Naive B cell (primary cell): ENCODE results near the gene PDE6A. TPM values are rescaled to one million over a fixed set of nuclear protein-coding genes. Genes with fewer than 3 reads are reported as not detected.
"Not testable (repeated sequence)": the region's sequence is repeated elsewhere in the genome, so short reads cannot be mapped to it uniquely, and the experiment has no call there.

Experiments used
- ATAC-seq, 2 donors: fragments of 150-1000 bp; cut with Tn5 transposase; 2 replicates each; pipeline ENCODE4 v1.10.0; 2021; ENCODE audit warnings: low read depth in 2 of 2, mild to moderate bottlenecking in 2 of 2, moderate library complexity in 2 of 2
- DNase-seq: peaks from one replicate; pipeline ENCODE4 v3.0.0; 2022
- H3K27ac Mint-ChIP-seq, 6 donors: one replicate each; pipeline ENCODE4 v1.8.0; 2020 to 2022; ENCODE audit warnings: mild to moderate bottlenecking in 6 of 6, mixed read lengths in 6 of 6, moderate library complexity in 5 of 6, inconsistent platforms in 2 of 6
- H3K27me3 Mint-ChIP-seq, 3 donors: one replicate each; pipeline ENCODE4 v1.8.0; 2021 to 2022; ENCODE audit warnings: mixed read lengths in 3 of 3, mild to moderate bottlenecking in 1 of 3
- H3K36me3 Mint-ChIP-seq, 2 donors: one replicate each; pipeline ENCODE4 v1.8.0; 2020 to 2022; ENCODE audit warnings: mixed read lengths in 2 of 2, inconsistent platforms in 1 of 2, mild to moderate bottlenecking in 1 of 2
- H3K4me1 Mint-ChIP-seq, 3 donors: one replicate each; pipeline ENCODE4 v1.8.0; 2020 to 2022; ENCODE audit warnings: mixed read lengths in 3 of 3, inconsistent platforms in 1 of 3, mild to moderate bottlenecking in 1 of 3, moderate library complexity in 1 of 3
- H3K4me3 Mint-ChIP-seq, 8 donors: one replicate each; pipeline ENCODE4 v1.8.0; 2020 to 2022; ENCODE audit warnings: mild to moderate bottlenecking in 8 of 8, mixed read lengths in 8 of 8, moderate library complexity in 8 of 8, inconsistent platforms in 2 of 8
- H3K9me3 Mint-ChIP-seq, 7 donors: one replicate each; pipeline ENCODE4 v1.8.0; 2020 to 2022; ENCODE audit warnings: mixed read lengths in 7 of 7, mild to moderate bottlenecking in 5 of 7, inconsistent platforms in 2 of 7, moderate library complexity in 1 of 7
- polyA plus RNA-seq, 6 donors: library from polyadenylated mRNA; unstranded; fragments of 300-500 nt; fragmentation: Illumina TruSeq; gene quantifications; one replicate each; pipeline ENCODE4 v1.2.3, GENCODE V29; 2021; ENCODE audit warnings: low read depth in 6 of 6

PDE6A gene
- polyA plus RNA-seq, 6 donors from 2014 or later = not detected

DNA sequence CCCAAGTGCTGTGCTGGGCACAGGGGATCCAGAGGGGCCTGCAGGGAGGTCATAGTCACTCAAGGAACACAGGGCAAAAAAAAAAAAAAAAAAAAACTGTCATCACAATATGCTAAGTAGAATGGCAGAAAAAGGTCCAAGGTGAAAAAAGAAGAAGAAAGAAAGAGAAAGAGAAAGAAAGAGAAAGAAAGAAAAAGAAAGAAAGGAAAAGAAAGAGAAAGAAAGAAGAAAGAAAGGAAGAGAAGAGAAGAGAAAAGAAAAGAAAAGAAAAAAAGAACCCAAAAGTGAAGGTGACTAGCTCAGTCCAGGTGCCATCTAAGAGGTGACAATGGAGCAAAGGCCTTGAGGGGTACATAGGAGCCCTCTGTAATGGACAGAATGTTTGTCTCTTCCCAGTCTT is 73.9 kb downstream of the PDE6A start:
- Mint-ChIP-seq H3K27ac (peak overlapping the region in 1 of 6 donors; percentile 26), H3K27me3 (peaks cover 0 to 6% (median 0%) of the 10 kb centered on the region in 3 donors), H3K9me3 (no peaks in the 10 kb centered on the region), H3K36me3 (no peaks in the 10 kb centered on the region), H3K4me1 (no peaks in the 10 kb centered on the region), H3K4me3 (no peak overlapping the region)
- no peak for DNase-seq
- ATAC-seq = no peak

GRCh38 chr5:149870232-149870631 is 74.4 kb downstream of the PDE6A start:
- Mint-ChIP-seq H3K27me3 (peaks cover 0 to 6% (median 0%) of the 10 kb centered on the region in 3 donors), H3K4me3 (no peak overlapping the region), H3K9me3 (no peaks in the 10 kb centered on the region), H3K4me1 (no peaks in the 10 kb centered on the region), H3K36me3 (no peaks in the 10 kb centered on the region), H3K27ac (no peak overlapping the region)
- ATAC-seq (no peak), DNase-seq (no peak)

DNA sequence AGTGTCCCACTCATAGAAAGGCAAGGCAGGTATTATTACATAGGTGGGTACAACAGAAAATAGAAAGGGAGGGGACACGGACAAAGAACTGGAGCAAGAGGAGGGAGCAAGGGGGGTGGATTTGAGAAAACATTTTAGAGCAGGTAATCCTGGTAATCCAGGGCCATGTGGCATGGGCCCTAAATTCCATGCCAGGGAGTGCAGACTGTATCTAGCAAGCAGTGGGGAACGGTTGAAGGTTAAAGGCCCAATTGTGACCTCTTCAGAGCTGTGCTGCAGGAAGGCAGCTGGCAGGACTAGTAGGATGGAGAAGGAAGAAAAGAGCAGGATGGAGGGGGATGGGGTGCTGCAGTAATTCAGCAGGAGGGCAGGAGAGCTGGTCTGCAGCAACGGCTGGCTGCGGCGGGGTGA is 75.2 kb downstream of the PDE6A start:
- DNase-seq (no peak), ATAC-seq (no peak)
- Mint-ChIP-seq H3K4me3 (no peak overlapping the region), H3K27me3 (peaks cover 0 to 6% (median 0%) of the 10 kb centered on the region in 3 donors), H3K27ac (no peak overlapping the region), H3K4me1 (no peaks in the 10 kb centered on the region), H3K9me3 (no peaks in the 10 kb centered on the region), H3K36me3 (no peaks in the 10 kb centered on the region)

DNA sequence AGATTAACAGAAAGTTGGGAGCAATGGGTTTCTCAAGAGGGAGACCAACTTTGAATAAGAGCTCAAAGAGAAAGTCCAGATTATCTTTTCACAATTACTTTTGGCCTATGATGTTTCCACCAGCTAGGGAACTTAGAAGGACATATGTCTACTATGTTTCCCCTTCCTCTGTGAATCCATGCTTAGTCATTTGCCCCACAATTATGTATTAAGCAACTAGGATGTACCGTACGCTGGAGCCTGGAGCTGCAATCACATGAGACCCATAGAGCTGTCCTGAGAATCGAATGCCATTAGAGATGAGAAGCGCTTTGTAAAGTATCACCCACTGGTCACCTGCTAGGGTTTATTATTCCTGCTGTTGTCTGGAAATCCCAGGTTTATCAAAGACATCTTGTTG is 78.8 kb downstream of the PDE6A start:
- Mint-ChIP-seq H3K4me1 (peaks cover 4 to 6% (median 5%) of the 10 kb centered on the region in 3 donors), H3K27ac (peak overlapping the region in 1 of 6 donors; percentile 77), H3K27me3 (no peaks in the 10 kb centered on the region), H3K4me3 (no peak overlapping the region), H3K9me3 (no peaks in the 10 kb centered on the region), H3K36me3 (no peaks in the 10 kb centered on the region)
- DNase-seq (no peak), ATAC-seq (no peak)

GRCh38 chr5:149863830-149864229 is 80.8 kb downstream of the PDE6A start:
- Mint-ChIP-seq H3K4me1 (peaks cover 6 to 14% (median 8%) of the 10 kb centered on the region in 3 donors), H3K27me3 (no peaks in the 10 kb centered on the region), H3K4me3 (peak overlapping the region in 1 of 8 donors; percentile 56), H3K27ac (no peak overlapping the region), H3K36me3 (no peaks in the 10 kb centered on the region), H3K9me3 (no peaks in the 10 kb centered on the region)
- DNase-seq = no peak
- no peak for ATAC-seq

DNA sequence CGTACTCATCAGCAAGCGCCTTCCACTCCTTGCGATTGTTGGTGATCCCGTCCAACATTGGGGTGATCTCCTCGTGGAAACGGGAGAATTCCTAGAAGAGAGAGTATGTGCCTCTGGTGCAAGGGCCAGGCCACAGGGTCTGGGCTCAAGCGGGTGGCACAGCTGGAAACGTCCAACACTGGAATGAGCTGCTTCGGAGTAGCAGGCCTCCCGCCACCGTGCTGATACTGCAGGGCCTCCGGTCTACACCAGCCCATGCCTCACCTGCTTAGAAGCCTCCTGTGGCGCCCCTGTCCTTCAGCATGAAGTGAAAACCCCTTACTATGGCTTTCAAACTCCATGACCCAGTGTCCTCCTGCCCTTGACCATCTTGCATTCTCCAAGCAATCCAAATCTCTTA is 81.4 kb downstream of the PDE6A start:
- ATAC-seq (no peak), DNase-seq (no peak)
- peaks cover 6 to 14% (median 8%) of the 10 kb centered on the region in 3 donors for H3K4me1 Mint-ChIP-seq
- no peaks in the 10 kb centered on the region for H3K27me3 Mint-ChIP-seq
- no peak overlapping the region for H3K4me3 Mint-ChIP-seq
- no peaks in the 10 kb centered on the region for H3K9me3 Mint-ChIP-seq
- no peaks in the 10 kb centered on the region for H3K36me3 Mint-ChIP-seq
- H3K27ac Mint-ChIP-seq = peak overlapping the region in 1 of 6 donors; percentile 89

DNA sequence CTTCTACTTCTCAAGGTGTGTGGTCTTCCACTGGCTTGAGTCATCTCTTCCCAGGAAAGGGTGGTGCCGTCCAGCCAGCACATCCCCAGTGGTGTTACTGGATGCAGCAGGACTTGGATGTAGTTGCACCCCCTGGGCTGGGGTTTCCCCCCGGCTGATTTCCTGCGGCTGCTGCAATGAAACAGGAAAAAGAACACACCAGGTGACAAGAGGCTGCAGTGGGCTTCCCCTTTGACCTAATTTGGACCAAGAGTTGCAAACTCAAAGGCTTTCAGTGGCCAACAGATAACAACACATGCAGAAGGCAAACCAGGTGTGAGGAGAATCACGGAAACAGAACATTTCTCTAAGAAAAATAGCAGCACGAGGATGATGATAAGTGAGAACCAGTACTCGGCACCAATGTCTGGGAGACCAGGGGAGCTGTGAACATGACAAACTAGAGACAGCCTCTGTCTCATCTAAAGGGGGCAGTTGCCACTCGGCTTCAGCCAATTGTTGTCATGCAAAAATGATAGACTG is 83.7 kb downstream of the PDE6A start:
- Mint-ChIP-seq H3K9me3 (no peaks in the 10 kb centered on the region), H3K4me3 (peak overlapping the region in 1 of 8 donors; percentile 54), H3K36me3 (no peaks in the 10 kb centered on the region), H3K27ac (peak overlapping the region in 3 of 6 donors; percentile 7 to 71 (median 69)), H3K4me1 (peaks cover 6 to 14% (median 8%) of the 10 kb centered on the region in 3 donors), H3K27me3 (no peaks in the 10 kb centered on the region)
- DNase-seq (no peak), ATAC-seq (peak; percentile 46 to 76)

- DNase-seq = no peak
- Mint-ChIP-seq H3K27ac (peak overlapping the region in 2 of 6 donors; percentile 16 to 63), H3K9me3 (no peaks in the 10 kb centered on the region), H3K27me3 (no peaks in the 10 kb centered on the region), H3K4me3 (no peak overlapping the region), H3K36me3 (no peaks in the 10 kb centered on the region), H3K4me1 (peaks cover 6 to 14% (median 8%) of the 10 kb centered on the region in 3 donors)
- no peak for ATAC-seq
These were observed 84.8 kb downstream of the PDE6A start for GRCh38 chr5:149859746-149860145.

GRCh38 chr5:149858481-149858880 is 86.1 kb downstream of the PDE6A start:
- peaks cover 6 to 14% (median 8%) of the 10 kb centered on the region in 3 donors for H3K4me1 Mint-ChIP-seq
- H3K27me3 Mint-ChIP-seq, DNase-seq, H3K27ac Mint-ChIP-seq, ATAC-seq, H3K4me3 Mint-ChIP-seq, H3K9me3 Mint-ChIP-seq, H3K36me3 Mint-ChIP-seq: not testable (repeated sequence)

DNA sequence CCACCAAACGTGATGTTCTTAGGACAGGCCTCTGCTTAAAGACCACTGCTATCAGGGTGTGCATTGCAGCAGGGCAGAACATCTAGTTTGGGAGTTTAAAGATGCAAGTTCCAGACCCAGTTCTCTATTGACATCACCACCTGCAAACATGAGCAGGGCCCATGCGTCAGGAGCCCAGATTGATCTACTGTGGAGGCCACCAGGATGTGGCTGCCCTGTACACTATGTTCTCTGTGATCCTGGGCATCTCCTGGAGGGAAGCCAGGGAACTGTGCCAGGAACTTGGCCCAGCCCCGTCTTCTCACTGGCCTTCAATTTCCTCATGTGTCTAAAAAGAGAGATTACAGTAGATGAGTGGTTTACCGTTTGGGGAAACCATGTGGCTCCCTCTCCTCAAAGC is 87.1 kb downstream of the PDE6A start:
- peaks cover 6 to 14% (median 8%) of the 10 kb centered on the region in 3 donors for H3K4me1 Mint-ChIP-seq
- DNase-seq = no peak
- no peaks in the 10 kb centered on the region for H3K9me3 Mint-ChIP-seq
- H3K36me3 Mint-ChIP-seq = no peaks in the 10 kb centered on the region
- H3K27me3 Mint-ChIP-seq = no peaks in the 10 kb centered on the region
- no peak for ATAC-seq
- H3K27ac Mint-ChIP-seq = no peak overlapping the region
- no peak overlapping the region for H3K4me3 Mint-ChIP-seq

GRCh38 chr5:149855366-149855765 is 89.2 kb downstream of the PDE6A start:
- no peaks in the 10 kb centered on the region for H3K36me3 Mint-ChIP-seq
- no peaks in the 10 kb centered on the region for H3K9me3 Mint-ChIP-seq
- H3K4me3 Mint-ChIP-seq = no peak overlapping the region
- H3K27ac Mint-ChIP-seq = no peak overlapping the region
- ATAC-seq (no peak), DNase-seq (no peak)
- H3K27me3 Mint-ChIP-seq = no peaks in the 10 kb centered on the region
- H3K4me1 Mint-ChIP-seq = peaks cover 0 to 4% (median 0%) of the 10 kb centered on the region in 3 donors

- H3K4me1 Mint-ChIP-seq = no peaks in the 10 kb centered on the region
- H3K36me3 Mint-ChIP-seq = no peaks in the 10 kb centered on the region
- no peak overlapping the region for H3K4me3 Mint-ChIP-seq
- H3K27ac Mint-ChIP-seq = peak overlapping the region in 1 of 6 donors; percentile 50
- H3K9me3 Mint-ChIP-seq = no peaks in the 10 kb centered on the region
- no peaks in the 10 kb centered on the region for H3K27me3 Mint-ChIP-seq
- no peak for DNase-seq
- no peak for ATAC-seq
These were observed 89.7 kb downstream of the PDE6A start for GRCh38 chr5:149854866-149855265.

DNA sequence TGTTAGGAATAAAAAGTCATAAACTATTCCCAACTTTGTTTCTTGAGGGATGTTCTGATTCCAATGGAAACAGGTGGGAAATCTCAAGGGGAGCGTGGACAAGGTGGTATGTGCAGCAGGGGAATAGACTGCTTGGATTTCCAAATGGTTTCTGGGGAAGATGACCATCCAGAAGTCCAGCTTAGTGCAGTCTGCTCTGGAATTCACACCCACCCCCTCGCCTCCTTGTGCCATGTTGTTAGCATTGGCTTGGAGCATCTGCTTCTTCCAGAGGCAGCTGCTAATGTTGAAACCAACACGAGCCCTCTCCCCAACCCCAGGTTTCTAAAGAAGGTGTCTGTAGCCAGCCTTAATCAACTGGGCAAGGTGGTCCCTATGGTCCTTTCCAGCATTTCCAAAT is 90.9 kb downstream of the PDE6A start:
- no peak for ATAC-seq
- Mint-ChIP-seq H3K27me3 (no peaks in the 10 kb centered on the region), H3K36me3 (peaks cover 0 to 9% of the 10 kb centered on the region in 2 donors), H3K4me1 (no peaks in the 10 kb centered on the region), H3K9me3 (no peaks in the 10 kb centered on the region), H3K4me3 (no peak overlapping the region), H3K27ac (no peak overlapping the region)
- DNase-seq = no peak

DNA sequence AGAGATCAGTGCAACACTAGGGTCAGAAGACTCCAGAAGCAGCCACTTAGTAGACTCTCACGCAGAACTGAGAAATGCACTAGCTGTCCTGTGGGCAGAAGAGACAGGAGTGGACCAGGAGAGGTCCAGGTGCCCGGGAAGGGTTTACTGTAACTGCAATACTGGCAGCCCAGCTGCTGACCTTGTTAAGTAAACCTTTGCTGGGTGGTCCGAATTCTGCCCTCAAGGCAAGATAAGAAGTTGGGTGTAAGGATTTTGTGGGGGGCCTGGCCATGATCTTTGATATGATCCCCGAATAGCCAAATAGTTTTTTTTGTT is 91.3 kb downstream of the PDE6A start:
- no peak overlapping the region for H3K4me3 Mint-ChIP-seq

More for the DNA sequence above, 91.3 kb downstream of the PDE6A start:
- Mint-ChIP-seq H3K4me1 (no peaks in the 10 kb centered on the region), H3K27me3 (no peaks in the 10 kb centered on the region), H3K36me3 (peaks cover 3 to 9% of the 10 kb centered on the region in 2 donors), H3K9me3 (no peaks in the 10 kb centered on the region), H3K27ac (peak overlapping the region in 1 of 6 donors; percentile 49)
- DNase-seq = no peak
- no peak for ATAC-seq
